ENCODE measurements around the gene ASMT.
"Not testable (repeated sequence)": the region's sequence is repeated elsewhere in the genome, so short reads cannot be mapped to it uniquely, and the experiment has no call there.

ASMT gene

GRCh38 chrX:1652011-1652811 is 37.4 kb downstream of the ASMT start:
- peak; percentile 25 for TF ChIP-seq CTCF (IDR thresholded peaks at IDR 0.05; ENCODE audit: insufficient read depth, low read length)
- not testable (repeated sequence) for H3K27me3 ChIP-seq (ENCODE audit: insufficient read depth, poor library complexity, severe bottlenecking); H3K4me3 ChIP-seq (replicated peaks; ENCODE audit: insufficient read depth, low read length); H3K27ac ChIP-seq (replicated peaks)
- DNase-seq (ENCODE audit: low read depth in 1 of 2, low spot score in 1 of 2): peak; percentile 16 to 71

GRCh38 chrX:1656379-1656778 is 41.5 kb downstream of the ASMT start:
- Histone ChIP-seq H3K27ac (replicated peaks) (no peak overlapping the region), H3K4me3 (replicated peaks; ENCODE audit: insufficient read depth, low read length) (no peak overlapping the region), H3K27me3 (ENCODE audit: insufficient read depth, poor library complexity, severe bottlenecking) (no peaks in the 10 kb centered on the region)
- no peak for TF ChIP-seq REST (IDR thresholded peaks at IDR 0.05; ENCODE audit: insufficient replicate concordance, low read depth)
- no peak for DNase-seq (ENCODE audit: low read depth in 1 of 2, low spot score in 1 of 2)

- Histone ChIP-seq H3K27me3 (ENCODE audit: insufficient read depth, poor library complexity, severe bottlenecking) (no peaks in the 10 kb centered on the region), H3K27ac (replicated peaks) (peak overlapping the region; percentile 45), H3K4me3 (replicated peaks; ENCODE audit: insufficient read depth, low read length) (no peak overlapping the region)
- TF ChIP-seq CTCF (IDR thresholded peaks at IDR 0.05; ENCODE audit: insufficient read depth, low read length) (no peak), POLR2AphosphoS5 (IDR thresholded peaks at IDR 0.05; ENCODE audit: low read depth) (no peak), GABPA (IDR thresholded peaks at IDR 0.05; ENCODE audit: low read depth) (no peak), SPI1 (IDR thresholded peaks at IDR 0.05; ENCODE audit: borderline replicate concordance, low read depth) (no peak), REST (IDR thresholded peaks at IDR 0.05; ENCODE audit: insufficient replicate concordance, low read depth) (no peak)
- DNase-seq (ENCODE audit: low read depth in 1 of 2, low spot score in 1 of 2): peak; percentile 51 to 64
These were observed 42.7 kb downstream of the ASMT start for GRCh38 chrX:1657367-1658070.

- TF ChIP-seq GABPA (IDR thresholded peaks at IDR 0.05; ENCODE audit: low read depth) (no peak), CTCF (IDR thresholded peaks at IDR 0.05; ENCODE audit: insufficient read depth, low read length) (no peak), SPI1 (IDR thresholded peaks at IDR 0.05; ENCODE audit: borderline replicate concordance, low read depth) (no peak), REST (IDR thresholded peaks at IDR 0.05; ENCODE audit: insufficient replicate concordance, low read depth) (no peak), POLR2AphosphoS5 (IDR thresholded peaks at IDR 0.05; ENCODE audit: low read depth) (no peak)
- Histone ChIP-seq H3K4me3 (replicated peaks; ENCODE audit: insufficient read depth, low read length) (no peak overlapping the region), H3K27ac (replicated peaks) (peak overlapping the region; percentile 45; the same call in 1 of the 2 replicates), H3K27me3 (ENCODE audit: insufficient read depth, poor library complexity, severe bottlenecking) (no peaks in the 10 kb centered on the region)
- no peak for DNase-seq (ENCODE audit: low read depth in 1 of 2, low spot score in 1 of 2)
These were observed 43.2 kb downstream of the ASMT start for GRCh38 chrX:1658071-1658491.

Measured in HL-60 (cell line).